ENCODE measurements around the gene SEPTIN1.
"Not testable (repeated sequence)": the region's sequence is repeated elsewhere in the genome, so short reads cannot be mapped to it uniquely, and the experiment has no call there.

SEPTIN1 gene

GRCh38 chr16:30355954-30356308 is 26.4 kb downstream of the SEPTIN1 start:
- DNase-seq = no peak

- peak; percentile 90 for DNase-seq
Measured at GRCh38 chr16:30355144-30355953, 27.0 kb downstream of the SEPTIN1 start, which contains the start of gene CD2BP2. TSS of gene CD2BP2 (minus strand) at chr16:30355308. CDS start at chr16:30354681, 627 bp downstream.

DNA sequence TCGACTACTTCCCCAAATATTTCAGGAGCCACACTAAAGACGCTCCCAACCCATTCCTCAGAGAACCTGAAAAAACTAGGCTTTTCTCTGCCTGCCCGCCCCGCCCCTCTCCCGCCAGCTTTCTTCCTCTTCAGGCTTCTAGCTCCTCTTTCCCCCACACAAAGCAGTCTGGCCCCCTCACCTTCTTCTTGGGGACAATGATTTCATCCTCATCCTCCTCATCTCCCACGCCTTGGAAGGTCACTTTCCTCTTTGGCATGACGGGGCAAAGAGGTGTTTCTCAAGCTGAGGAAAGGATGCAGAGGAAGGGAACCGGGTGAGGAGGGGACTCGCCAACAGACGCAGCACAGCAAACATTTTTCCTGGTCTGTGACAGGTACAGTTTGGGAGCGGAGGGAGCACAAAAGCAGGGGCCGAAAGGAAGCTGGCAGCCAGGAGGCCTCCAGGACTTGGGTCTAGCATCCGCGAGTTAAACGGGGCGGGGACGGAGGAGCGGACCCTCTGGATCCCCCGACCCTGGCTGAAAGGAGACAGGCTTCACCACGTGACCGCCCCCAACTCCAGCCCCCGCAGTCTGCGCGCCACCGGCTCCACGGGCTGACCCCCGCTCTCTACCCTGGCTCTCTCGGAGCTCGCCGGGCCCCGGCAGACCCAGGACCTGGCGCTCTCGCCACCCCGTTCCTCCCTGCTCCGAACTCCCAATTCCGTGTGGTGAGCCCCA is 27.8 kb downstream of the SEPTIN1 start:
- no peak for DNase-seq

DNA sequence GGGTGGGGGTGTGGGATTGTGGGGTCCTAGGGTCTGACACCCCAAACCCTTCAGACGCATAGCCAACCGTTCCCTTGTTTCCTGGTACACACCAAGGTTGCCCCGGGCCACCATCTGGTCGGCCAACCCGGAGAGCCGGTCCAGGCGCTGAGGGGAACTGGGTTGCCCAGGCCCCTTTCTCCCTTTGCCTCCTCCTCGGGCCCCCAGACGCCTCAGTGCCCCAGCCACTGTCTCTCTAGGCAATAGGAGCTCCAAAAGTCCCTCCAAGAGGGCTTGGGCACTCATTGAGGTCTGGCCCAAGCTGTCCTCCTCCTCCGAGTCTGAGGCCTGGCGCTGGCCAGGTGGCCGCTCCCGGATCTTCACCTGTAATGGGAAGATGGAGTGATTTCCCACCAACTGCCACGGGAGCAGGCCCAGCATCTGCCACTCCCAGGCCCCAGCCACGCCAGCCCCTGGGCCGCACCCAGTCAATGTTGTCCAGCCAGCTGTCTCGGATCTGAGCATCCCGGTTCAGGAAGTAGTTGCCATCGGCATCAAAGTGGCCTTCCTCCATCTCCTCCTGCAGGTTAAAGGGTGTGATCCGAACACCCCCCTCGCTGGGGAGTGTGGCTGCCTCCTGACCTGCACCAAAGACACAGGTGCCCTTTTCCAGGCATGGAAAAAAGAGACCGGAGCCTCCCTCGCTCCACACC is 28.8 kb downstream of the SEPTIN1 start:
- DNase-seq = no peak

GRCh38 chr16:30352488-30353401 is 29.6 kb downstream of the SEPTIN1 start:
- DNase-seq = no peak

GRCh38 chr16:30351586-30352419 is 30.6 kb downstream of the SEPTIN1 start:
- no peak for DNase-seq

GRCh38 chr16:30351001-30351441 is 31.3 kb downstream of the SEPTIN1 start:
- no peak for DNase-seq

- DNase-seq = peak; percentile 42
Measured at GRCh38 chr16:30350134-30350871, 32.1 kb downstream of the SEPTIN1 start.

GRCh38 chr16:30349675-30350074 is 32.7 kb downstream of the SEPTIN1 start:
- DNase-seq = no peak

- DNase-seq = no peak
Measured at GRCh38 chr16:30348929-30349328, 33.4 kb downstream of the SEPTIN1 start.

GRCh38 chr16:30348113-30348512 is 34.2 kb downstream of the SEPTIN1 start:
- no peak for DNase-seq

GRCh38 chr16:30346286-30346685 is 36.1 kb downstream of the SEPTIN1 start:
- no peak for DNase-seq

DNA sequence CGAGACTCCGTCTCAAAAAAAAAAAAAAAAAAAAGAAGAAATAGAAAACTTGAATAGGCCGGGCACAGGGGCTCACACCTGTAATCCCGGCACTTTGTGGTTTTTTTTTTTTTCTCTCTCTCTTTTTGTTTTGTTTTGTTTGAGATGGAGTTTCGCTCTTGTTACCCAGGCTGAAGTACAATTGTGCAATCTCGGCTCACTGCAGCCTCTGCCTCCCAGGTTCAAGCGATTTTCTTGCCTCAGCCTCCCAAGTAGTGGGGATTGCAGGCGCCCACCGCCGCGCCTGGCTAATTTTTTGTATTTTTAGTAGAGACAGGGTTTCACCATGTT is 38.9 kb downstream of the SEPTIN1 start:
- not testable (repeated sequence) for DNase-seq

DNA sequence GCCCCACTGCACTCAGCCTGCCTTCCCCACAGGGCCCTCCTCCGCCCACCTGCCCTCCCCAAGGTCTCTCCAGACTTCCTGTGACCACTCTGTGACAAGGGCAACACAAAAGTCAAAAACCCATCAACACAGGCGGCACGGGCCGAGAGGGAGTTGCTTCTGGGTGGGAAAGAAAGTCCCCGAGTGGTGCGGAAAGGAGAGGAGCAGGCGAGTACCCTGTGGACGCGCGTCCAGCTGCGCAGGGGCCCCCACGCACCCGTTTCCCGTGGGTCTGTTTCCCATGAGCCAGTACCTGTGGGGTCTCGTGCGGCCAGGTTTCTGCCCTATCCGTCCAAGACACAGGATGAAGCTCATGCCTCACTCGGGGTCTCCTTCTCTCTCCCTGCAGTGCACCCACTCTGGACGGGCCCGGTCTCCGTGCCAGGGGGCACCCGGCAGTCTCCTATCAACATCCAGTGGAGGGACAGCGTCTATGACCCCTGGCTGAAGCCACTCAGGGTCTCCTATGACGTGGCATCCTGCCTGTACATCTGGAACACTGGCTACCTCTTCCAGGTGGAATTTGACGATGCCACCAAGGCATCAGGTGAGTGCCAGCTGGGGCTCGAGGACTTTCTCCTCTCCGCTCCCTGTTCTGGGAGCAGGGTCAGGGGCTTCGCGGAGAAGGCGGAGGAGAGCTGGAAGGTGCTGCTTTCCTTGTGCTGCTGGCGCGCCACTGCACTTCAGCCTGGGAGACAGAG is 39.4 kb downstream of the SEPTIN1 start:
- no peak for DNase-seq

- DNase-seq = not testable (repeated sequence)
Measured at GRCh38 chr16:30341971-30342370, 40.4 kb downstream of the SEPTIN1 start.

- no peak for DNase-seq
Measured at GRCh38 chr16:30340621-30341020, 41.7 kb downstream of the SEPTIN1 start.

- DNase-seq = not testable (repeated sequence)
Measured at GRCh38 chr16:30338715-30339114, 43.6 kb downstream of the SEPTIN1 start.

DNA sequence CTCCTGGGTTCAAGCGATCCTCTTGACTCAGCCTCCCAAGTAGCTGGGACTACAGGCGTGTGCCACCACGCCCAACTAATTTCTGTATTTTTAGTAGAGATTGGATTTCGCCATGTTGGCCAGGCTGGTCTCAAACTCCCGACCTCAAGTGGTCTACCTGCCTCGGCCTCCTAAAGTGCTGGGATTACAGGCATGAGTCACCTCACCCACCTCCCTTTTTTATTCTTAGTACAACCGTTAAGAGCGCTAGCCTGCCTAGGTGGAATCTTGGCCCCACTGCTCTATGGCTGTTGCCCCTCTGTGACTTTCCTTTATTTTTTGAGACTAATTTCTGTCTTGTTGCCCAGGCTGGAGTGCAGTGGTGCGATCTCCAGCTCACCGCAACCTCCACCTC is 44.4 kb downstream of the SEPTIN1 start:
- not testable (repeated sequence) for DNase-seq

DNA sequence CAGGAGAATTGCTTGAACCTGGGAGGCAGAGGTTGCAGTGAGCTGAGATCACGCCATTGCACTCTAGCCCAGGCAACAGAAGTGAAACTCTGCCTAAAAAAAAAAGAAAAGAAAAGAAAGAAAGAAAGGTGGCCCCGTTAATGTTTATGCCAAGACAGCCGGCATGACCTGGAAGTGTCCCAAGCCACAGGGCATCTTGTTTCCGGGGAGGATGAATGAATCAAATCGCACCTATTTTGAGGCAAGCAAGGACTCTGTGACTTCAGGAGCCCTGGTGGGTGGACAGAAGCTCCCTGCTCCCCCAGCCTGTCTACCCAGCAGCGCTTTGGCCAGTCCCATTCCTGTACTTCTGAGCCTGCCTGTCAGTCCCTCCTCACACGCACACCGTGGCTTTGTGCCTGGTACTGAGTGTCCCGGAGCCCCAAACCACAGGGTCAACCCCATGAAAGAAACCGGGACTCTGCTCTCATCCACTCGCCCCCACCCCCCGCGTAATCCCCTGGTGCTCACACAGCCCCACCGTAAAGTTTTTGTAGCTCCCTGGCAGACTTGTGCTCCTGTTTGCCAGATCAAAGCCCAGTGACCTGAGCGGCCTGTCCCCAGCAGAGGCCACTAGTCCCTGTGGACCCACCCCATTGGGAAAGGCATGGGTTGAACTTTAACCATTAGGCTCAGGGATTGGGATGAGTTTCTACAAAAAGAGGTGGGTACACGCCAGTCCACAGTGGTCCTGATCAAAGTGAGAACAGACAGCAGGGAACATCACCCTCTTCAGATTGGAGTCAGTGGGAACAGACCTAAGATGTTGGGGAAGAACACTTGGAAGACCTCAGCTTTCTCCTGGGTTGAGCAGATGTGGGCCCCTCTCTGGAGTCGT is 46.5 kb downstream of the SEPTIN1 start:
- no peak for DNase-seq

All from CD4-positive, alpha-beta T cell treated with Interleukin-10 for 1 hour (primary cell).